IMR-90 (cell line): ENCODE measurements around the gene GPT2.

Experiments
- CTCF ChIP-seq: conservative IDR thresholded peaks from 2 replicates; pipeline ENCODE4 v1.5.1; 2012; ENCODE audit warnings: mild to moderate bottlenecking, low read depth, low read length, improper control_type of control experiment
- POLR2A ChIP-seq: IDR thresholded peaks from 2 replicates; pipeline ENCODE4 v1.6.1; 2012; ENCODE audit warnings: mild to moderate bottlenecking, low read depth, low read length

- TF ChIP-seq CTCF (no peak), POLR2A (no peak)
Observed at GRCh38 chr16:46918400-46918799, 34.2 kb downstream of the GPT2 start.
